OCI-M2 (cell line): ENCODE measurements around the gene PSMA2.

Experiments
- DNase-seq: peaks from one replicate; lab custom pipeline; 2025; ENCODE audit not compliant: unreplicated experiment; lab: John Stamatoyannopoulos, UW

Gene PSMA2

DNA sequence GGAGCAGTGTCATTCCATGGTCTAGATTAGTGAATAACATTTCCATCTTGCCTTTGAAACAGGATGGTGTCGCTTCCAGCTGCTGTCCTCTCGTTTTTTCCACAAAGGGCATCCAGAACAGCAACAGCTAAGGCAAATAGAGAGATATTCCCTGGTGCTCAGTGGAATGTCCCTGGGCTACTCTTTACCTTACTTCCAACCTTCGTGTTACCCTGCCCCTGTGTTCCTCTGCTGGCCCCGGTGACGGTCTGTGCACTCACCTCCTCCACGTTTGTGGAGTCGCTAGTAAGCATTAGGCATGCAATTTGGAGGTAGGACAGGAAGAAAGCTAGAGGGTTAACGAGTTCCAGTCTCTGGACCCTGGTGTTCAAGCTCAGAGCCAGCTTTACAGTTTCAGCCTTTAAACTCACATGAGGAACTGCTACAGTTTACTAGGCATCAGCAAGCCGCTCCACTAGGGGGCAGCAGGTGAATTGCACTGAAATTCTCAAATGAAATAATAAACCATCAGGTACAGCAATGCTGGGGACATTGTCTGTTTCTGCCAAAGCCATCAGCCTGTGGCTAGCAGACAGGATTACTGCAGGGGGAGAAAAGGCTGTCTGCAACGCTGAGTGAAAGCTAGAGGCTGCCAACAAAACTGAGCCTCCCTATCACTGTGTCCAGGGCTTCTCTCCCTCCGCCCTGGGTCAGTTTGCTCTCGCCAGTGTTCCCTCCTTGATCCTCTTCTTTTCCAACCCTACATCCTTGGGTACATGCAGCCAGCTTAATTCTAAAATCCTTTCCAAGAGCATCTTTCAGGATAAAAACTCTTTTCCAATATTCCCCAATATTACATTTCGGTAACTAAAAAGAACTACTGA, 9.2 kb upstream of the PSMA2 start:
- DNase-seq = peak; percentile 14

DNA sequence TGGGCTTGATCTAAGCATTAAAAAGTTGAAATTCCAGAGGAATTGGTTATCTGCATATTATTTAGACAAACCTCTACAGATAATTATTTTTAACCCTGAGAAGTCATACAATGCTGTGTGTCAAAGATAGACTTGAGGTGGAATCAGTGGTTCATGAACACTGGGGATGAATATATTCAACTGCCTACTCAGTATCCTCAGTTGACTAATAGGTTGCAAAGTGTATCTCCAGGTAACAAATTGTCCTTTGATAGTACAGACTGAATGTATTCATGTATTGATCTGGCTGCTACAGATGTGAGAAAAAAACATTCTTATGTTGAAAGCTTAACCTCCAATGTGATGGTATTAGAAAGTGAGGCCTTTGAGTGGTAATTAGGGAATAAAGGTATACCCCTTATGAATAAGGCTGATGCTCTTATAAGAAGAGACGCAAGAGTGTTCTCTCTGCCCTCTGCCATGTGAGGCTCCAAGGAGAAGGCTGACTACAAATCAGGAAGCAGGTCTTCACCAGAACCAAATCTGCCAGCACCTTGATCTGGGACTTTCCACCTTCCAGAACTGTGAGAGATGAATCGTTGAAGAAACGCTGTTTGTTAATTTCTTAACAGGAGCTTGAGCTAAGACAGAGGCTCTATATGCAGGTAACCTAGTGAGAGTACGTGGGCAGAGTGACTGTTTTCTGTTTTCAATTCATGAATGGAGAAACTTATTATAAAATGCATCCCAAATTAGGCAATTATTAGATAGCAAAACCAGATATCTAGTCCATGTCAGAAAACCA, 7.7 kb upstream of the PSMA2 start:
- no peak for DNase-seq

DNA sequence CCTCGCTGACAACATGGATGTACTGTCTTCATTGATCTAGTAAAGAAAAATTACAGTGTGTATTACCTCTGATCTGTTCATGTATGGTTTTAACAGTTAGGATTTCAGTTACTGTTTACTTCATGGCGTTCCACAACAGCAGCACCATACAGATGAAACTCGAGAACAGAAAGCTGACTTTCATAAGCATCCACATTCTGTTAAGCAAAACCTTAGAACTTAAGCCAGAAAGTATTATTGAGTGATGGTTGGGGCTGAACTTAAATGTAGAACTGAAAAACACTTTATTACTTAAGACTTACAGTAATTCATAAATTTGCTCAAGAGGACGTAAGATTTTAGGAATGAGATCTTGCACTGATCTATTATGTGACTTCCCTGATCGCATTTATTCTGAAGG, 3.9 kb upstream of the PSMA2 start:
- DNase-seq = no peak

DNA sequence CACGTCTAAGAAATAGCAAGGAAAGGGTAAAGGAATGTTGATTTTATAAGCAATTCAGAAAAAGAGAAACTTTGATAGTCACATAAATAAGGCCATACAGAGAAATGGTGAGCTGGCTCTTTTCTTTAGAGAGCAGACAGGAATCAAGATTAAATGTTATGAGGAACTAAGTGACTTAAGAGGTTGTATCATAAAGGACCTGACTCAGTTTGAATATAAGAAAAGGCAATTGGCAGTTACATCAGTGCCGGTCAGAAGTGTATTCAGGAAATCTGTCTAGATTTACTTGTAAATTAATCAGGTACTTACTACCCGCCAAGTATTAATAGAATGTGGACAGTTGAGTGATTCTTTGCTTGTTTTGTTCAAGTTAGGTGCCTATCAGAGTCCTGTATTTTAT, 2.3 kb upstream of the PSMA2 start:
- no peak for DNase-seq

DNA sequence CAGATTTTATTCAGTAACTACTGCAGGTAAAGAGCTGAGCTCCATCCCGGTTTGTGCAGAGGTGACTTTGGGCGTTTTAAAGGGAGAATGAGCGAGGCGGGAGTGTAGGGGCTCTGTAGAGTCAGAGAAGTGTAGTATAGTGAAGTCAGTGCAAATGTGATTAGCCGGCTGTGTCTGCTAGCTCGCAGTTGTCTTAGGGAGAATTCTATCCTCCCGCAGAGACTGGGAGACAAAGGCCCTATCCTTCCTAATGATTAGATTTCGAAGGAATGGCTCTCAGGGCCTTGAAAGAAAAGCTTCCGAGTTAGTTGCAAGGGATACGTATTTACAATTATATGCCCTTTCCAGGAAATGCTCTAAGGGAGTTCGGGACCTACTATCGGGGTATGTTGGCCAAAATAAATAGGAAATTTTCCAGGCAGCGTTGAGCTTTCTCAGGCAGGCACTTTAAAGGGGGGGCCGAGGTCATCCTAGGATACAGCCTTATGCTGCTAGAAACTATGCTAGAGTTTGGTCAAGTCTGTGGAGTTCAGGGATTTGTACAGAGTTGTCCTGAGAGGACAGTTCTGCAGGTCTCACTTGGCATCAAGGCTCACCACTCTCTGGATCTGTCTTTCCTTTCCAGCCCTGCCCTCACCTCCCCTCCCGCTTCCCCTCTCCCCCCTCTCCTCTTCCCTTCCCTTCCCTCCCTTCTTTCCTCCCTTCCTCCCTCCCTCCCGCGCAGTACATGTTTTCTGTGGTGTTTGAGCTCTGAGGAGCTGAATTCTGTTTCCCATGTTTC, 1.0 kb upstream of the PSMA2 start:
- DNase-seq = no peak

DNA sequence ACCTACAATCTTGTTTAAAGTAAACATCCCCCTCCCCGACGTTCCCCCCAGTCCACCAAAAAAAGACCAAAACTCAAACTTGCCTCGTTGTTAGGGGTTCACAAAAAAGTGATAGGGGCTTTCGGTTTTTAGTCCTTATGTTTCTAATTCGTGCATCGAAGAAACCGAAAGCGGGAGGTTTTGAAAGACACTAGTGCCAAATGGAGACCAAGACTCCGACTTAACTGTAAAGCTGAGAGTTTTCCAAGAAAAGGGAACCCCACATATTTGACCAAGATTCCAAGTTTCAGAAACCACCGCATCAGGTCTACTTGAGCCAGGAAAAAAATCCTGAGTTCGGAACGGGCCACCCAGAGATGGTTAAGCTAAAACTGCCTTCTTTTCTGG, 534 bp downstream of the PSMA2 start:
- DNase-seq = no peak

DNA sequence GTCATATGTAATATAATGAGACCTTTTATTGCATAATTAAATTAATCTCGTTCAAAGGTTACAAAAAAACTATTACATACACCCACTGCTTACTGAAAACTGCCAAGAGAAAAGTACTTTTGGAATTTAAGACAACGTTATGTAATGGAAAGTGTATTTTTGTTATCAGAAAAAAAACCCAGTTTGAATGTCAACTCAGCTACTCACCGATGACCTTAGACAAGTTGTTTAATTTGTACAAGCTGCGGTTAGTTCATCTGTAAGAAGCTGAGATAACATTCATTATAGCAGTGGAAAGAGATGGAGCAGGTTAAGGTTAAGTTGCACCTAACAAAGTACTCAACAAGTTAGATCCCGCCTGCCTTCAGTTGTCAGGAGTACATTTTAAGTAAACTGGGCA, 1.1 kb downstream of the PSMA2 start:
- DNase-seq = no peak

DNA sequence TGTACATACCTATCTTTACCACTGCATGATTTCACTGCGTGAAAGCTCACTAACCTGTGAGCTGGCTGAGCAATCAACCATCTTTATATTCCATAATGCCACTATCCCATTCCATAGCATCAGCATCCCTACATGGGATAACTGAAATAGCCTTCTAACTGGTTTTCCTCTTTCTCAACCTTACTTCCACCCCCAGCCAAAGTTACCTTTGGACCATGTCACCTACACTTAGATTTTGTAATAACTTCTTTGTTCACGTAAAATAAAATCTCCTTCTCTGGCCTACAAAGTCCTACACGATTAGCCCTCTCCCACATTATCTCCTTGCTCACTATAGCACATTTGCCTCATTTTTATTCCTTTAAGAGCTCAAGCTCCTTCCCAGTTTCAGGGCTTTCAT, 2.5 kb downstream of the PSMA2 start:
- no peak for DNase-seq

DNA sequence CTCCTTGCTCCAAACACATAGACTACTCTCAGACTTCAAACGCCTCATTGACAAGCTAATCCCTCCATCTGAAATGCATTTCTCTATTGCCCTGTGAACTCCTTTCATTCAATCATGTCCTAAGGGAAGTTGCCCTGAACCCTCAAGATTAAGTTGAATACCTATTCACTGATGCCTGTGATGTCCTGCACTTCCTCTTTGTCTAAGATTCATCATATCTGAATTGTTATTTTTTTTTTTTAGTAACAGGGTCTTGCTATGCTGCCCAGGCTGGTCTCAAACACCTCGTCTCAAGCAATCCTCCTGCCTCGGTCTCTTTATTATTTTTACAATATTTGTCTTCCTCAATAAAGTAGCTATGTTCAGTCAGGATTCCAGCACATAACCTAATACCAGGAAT, 3.2 kb downstream of the PSMA2 start:
- DNase-seq = no peak

DNA sequence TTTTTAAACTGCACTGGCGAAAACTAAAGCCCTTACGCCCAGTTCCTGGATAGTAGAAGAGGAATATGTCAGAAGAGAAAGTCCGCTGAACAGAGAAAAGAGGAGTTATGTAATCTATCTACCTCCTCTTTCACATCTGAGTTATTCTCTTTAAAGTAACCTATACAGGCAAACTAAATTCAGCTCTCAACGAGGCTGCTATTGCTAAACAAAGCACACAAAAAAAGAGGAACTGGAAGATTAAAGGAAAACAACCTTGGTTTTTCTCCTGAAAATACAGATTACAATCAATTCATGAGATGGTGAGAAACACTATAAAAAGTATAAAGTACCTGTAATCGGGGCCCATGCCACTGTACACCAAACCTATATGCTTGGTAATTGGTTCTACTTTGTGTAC, 5.8 kb downstream of the PSMA2 start:
- no peak for DNase-seq

DNA sequence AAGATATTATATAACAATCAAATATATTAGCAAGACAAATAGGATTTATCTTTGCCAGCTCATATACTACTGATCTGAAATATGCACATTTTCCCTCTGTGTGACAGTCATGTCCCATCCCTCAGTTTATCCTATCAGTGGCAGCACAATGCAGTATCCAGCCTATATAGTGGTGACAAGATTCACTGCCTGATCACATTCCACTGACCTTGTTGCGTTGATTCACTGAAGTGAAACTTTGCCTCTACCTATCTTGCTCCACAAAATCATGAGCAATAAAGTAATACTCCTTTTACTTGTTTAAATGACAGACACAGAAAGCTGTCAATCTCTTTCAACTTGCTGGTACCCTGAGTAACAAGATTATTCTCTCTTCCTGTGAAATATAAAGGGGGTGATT, 6.3 kb downstream of the PSMA2 start:
- DNase-seq = no peak

DNA sequence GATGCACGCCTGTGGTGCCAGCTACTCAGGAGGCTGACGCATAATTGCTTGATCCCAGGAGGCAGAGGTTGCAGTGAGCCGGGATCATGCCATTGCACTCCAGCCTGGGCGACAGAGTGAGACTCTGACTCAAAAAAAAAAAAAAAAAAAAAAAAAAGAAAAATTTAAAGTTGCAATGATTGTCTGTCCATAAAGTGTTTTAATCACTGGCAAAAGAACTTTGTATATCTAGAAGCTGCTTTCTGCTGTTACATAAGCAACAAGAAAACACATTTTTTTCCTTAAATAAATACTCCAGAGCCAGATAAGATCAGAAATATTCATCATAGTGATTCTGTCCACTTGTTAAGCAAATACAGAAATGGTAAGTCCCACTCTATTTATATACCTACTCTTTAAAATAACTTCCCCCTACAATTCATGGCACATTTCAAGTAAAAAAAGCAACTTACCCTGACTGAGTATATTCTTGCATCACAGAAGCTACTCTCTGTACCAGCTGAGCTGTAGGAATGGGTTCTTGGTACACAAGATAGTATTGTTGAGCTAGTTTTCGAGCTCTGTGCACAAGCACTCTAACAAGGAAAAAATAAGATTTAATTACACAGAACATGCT, 7.6 kb downstream of the PSMA2 start:
- DNase-seq = no peak

DNA sequence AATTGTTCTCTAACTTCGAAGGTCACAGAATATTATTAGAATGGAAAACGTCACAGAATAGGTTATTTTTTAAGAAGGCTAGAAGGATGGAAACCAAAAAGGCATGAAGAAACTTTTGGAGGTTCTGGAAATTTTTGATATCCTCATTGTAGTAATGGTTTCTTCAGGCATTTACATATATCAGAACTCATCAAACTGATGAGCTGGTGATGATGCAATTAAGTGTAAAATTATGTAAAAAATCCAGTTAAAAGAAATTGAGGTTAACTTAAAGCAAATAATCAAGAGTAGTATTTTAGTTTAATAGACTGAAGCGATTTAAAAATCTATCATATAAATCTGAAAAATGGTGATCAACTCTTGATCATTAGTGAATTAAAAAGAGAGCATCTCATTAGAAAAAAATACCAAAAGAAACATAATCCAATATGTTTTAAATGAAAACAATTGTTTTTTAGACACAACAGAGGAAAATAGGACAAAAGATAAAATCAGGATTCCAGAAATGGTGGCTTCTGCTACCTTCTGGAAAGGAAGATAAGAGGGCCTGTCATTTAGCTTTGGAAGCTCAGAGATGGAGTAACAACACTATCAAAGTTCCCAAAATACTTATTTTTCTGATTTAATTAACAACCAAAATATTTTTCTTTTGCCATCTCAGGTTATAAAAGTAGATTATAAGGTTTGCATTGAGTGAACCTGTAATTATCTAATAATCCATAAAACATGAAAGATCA, 9.8 kb downstream of the PSMA2 start:
- DNase-seq = no peak

DNA sequence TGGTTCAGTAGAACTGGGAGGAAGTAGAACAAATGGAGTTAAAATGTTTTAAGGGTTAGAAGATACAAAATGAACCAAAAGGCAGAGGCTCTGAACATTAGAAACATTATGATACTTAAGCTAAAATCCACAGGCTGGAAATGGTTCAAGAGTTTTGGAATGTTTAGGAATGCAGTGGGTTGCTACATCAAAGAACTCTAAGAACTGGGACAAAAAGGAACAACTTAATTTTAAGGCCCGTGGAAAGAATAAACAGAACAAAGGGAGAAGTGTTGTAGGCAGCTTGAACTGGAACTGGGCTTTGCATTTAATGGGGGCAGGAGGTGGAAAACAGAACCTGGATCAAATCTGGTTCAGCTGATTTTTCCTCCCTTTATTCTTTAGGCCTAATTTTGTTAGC, 16.6 kb downstream of the PSMA2 start:
- DNase-seq = no peak

DNA sequence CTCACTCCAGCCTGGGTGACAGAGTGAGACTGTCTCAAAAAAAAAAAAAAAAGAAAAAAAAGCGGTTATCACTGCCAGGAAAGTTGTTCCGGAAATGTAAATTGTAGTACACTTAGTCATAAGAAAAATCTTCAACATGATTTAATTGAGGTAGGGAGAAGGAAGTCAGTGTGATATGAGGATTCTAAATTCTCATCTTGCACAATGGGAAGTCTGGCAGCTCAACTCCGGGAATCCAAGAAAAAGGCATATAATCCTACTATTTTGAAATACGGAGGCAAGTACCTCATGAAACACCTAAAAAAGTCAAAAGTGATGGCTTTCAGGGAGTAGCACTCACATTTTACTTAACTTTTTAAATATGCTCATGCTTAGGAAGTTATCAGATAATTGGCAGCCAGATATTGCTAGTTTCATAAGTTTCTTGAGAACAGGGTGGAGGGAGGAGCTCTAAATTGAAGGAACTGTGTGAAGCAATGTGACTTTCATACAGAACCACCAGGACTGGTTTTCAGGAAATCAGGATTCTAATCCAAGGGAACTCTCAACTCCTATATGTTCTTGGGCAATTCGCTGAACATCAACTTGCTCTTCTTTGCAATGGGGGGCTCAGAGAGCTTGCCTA, 17.4 kb downstream of the PSMA2 start:
- no peak for DNase-seq

DNA sequence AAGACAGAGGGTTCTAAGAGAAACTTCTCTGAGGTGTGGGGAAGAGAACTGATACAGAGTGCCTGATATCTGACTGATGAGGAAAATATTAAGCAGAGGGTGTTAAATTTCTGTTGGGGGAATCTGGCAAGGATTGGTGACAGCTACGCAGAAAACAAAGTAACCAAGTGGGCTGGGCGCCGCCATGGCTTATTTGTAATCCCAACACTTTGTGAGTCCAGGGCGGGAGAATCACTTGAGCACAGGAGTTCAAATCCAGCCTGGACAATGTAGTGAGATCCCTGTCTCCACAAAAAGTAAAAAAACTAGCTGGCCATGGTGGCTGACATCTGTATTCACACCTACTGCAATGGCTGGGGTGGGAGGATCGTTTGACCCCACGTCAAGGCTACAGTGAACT, 18.0 kb downstream of the PSMA2 start:
- no peak for DNase-seq

DNA sequence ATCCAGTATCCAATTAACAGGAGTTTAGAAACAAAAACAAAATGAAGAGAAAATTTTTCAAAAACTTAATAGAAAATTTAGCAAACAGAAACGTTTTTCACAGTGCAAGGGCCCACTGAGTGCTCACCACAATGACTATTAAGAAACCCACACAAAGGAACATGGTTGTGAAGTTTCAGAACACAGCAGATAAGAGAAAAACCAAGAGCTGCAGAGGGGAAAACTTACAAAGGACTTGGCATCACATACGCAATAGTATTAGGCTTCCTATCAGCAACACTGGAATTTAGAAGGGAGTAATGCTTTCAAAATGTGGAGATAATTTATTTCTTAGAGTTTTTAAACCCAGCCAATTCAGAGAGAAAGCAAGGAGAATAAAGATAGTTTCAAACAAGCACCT, 18.4 kb downstream of the PSMA2 start:
- no peak for DNase-seq

DNA sequence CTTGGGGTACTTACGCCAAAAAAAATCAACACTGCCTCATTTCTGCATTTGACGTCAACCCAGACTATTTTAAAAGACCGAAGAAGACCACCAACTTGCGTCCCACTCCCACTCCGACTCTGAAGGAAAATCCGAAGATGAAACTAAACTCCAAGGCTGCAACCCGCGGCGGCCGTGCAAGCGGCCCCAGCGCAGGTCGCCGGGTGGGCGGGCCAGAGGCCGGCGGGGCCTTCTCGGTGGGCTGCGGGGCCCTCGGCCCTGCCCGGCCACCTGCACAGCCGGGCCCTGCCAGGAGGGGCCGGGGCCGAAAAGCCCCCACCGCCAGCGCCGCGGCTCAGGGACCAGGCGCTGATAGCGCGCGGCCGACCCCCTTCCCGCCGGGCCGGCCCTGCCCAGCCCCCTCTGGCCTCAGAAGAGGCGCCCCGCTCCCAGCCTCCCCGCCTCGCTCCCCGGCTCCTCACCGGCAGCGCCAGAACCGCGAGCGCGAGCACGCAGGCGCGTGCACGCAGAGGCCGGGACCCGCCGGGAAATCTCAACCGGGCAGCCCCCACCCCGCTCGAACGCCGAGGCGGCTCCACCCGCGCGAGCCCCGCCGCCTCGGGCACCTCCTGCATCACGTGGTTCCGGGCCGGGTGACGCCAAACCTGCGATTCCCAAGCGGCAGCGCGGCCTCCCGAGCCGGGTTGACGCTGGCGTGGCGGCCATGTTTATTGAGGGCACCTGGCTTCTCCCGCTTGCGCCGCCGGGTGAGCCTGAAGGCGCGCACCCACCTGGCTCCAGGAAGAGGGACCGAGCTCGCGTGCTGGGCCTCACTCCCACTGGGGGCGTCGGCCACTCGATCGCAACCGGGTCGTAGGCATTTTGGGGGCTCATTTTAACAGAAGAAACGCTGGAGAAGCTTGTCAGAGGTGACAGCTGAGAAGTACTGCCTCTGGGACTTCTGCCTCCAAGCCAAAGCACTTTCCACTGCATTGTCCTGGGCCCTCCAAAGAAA, 20.2 kb downstream of the PSMA2 start, which contains the start of gene C7orf25:
C7orf25 (minus strand) TSS at position 617 of the 994 bp plus-strand sequence. CDS start 1,170 bp downstream, outside the sequence.
- DNase-seq = peak; percentile 52

DNA sequence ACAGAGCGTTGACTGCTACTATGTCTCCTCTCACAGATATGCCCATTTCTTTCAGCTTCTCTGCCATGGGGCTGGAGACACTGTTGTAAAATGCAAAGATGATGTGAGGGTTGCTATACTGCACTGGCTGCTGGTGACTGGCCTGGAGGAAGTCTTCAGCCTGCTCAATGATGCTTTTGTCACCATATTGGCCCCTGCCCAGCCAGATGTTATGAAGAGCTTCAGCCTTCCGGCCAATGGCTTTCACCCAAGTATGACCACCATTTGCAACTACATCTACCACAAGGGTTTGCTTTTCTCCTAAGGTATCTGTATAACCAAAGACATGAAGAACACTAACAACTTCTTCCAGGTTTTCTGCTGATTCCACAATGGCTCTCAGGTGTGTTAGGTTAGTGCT, 21.7 kb downstream of the PSMA2 start:
- DNase-seq = no peak
